ENCODE measurements around the gene BTBD9. TPM values are rescaled to one million over a fixed set of nuclear protein-coding genes. Genes with fewer than 3 reads are reported as not detected.

Gene BTBD9
- total RNA-seq, 1 donor from 2014 or later: 10.3 TPM

- no peak overlapping the region for H3K4me3 Mint-ChIP-seq (ENCODE audit: unreplicated experiment)
- no peaks in the 10 kb centered on the region for H3K27me3 Mint-ChIP-seq (ENCODE audit: unreplicated experiment)
- peaks cover 7% of the 10 kb centered on the region for H3K4me1 Mint-ChIP-seq (ENCODE audit: unreplicated experiment)
- no peak for DNase-seq (ENCODE audit: low spot score)
- no peak overlapping the region for H3K27ac Mint-ChIP-seq (ENCODE audit: unreplicated experiment)
- H3K9me3 Mint-ChIP-seq (ENCODE audit: unreplicated experiment): peaks cover 16% of the 10 kb centered on the region
- no peak for TF ChIP-seq CTCF (IDR thresholded peaks at IDR 0.05; ENCODE audit: unreplicated experiment)
- peaks cover 26% of the 10 kb centered on the region for H3K36me3 Mint-ChIP-seq (ENCODE audit: low read depth, unreplicated experiment)
Measured at GRCh38 chr6:38524436-38525145, 115.1 kb downstream of the BTBD9 start.

- DNase-seq (ENCODE audit: low spot score): no peak
Measured at GRCh38 chr6:38522322-38522721, 117.4 kb downstream of the BTBD9 start.

GRCh38 chr6:38518511-38519304 is 121.0 kb downstream of the BTBD9 start:
- Mint-ChIP-seq H3K9me3 (ENCODE audit: unreplicated experiment) (no peaks in the 10 kb centered on the region), H3K27me3 (ENCODE audit: unreplicated experiment) (peaks cover 2% of the 10 kb centered on the region), H3K4me1 (ENCODE audit: unreplicated experiment) (peaks cover 12% of the 10 kb centered on the region), H3K4me3 (ENCODE audit: unreplicated experiment) (no peak overlapping the region), H3K36me3 (ENCODE audit: low read depth, unreplicated experiment) (no peaks in the 10 kb centered on the region), H3K27ac (ENCODE audit: unreplicated experiment) (no peak overlapping the region)
- no peak for DNase-seq (ENCODE audit: low spot score)
- no peak for TF ChIP-seq CTCF (IDR thresholded peaks at IDR 0.05; ENCODE audit: unreplicated experiment)

More at GRCh38 chr6:38522322-38522721, 117.4 kb downstream of the BTBD9 start:
- peaks cover under 1% of the 10 kb centered on the region for H3K27me3 Mint-ChIP-seq (ENCODE audit: unreplicated experiment)
- no peak for TF ChIP-seq CTCF (IDR thresholded peaks at IDR 0.05; ENCODE audit: unreplicated experiment)
- H3K4me1 Mint-ChIP-seq (ENCODE audit: unreplicated experiment): peaks cover 19% of the 10 kb centered on the region
- H3K9me3 Mint-ChIP-seq (ENCODE audit: unreplicated experiment): peaks cover 12% of the 10 kb centered on the region
- no peak overlapping the region for H3K4me3 Mint-ChIP-seq (ENCODE audit: unreplicated experiment)
- peaks cover 10% of the 10 kb centered on the region for H3K36me3 Mint-ChIP-seq (ENCODE audit: low read depth, unreplicated experiment)
- H3K27ac Mint-ChIP-seq (ENCODE audit: unreplicated experiment): no peak overlapping the region

GRCh38 chr6:38517005-38517404 is 122.7 kb downstream of the BTBD9 start:
- Mint-ChIP-seq H3K4me3 (ENCODE audit: unreplicated experiment) (no peak overlapping the region), H3K36me3 (ENCODE audit: low read depth, unreplicated experiment) (no peaks in the 10 kb centered on the region), H3K4me1 (ENCODE audit: unreplicated experiment) (peaks cover 12% of the 10 kb centered on the region), H3K27me3 (ENCODE audit: unreplicated experiment) (peaks cover 3% of the 10 kb centered on the region), H3K27ac (ENCODE audit: unreplicated experiment) (no peak overlapping the region), H3K9me3 (ENCODE audit: unreplicated experiment) (no peaks in the 10 kb centered on the region)
- DNase-seq (ENCODE audit: low spot score): no peak
- no peak for TF ChIP-seq CTCF (IDR thresholded peaks at IDR 0.05; ENCODE audit: unreplicated experiment)

GRCh38 chr6:38514399-38514798 is 125.3 kb downstream of the BTBD9 start:
- TF ChIP-seq CTCF (IDR thresholded peaks at IDR 0.05; ENCODE audit: unreplicated experiment): no peak
- no peak for DNase-seq (ENCODE audit: low spot score)
- Mint-ChIP-seq H3K27ac (ENCODE audit: unreplicated experiment) (no peak overlapping the region), H3K4me3 (ENCODE audit: unreplicated experiment) (no peak overlapping the region), H3K27me3 (ENCODE audit: unreplicated experiment) (peaks cover 3% of the 10 kb centered on the region), H3K36me3 (ENCODE audit: low read depth, unreplicated experiment) (no peaks in the 10 kb centered on the region), H3K9me3 (ENCODE audit: unreplicated experiment) (no peaks in the 10 kb centered on the region), H3K4me1 (ENCODE audit: unreplicated experiment) (peaks cover 12% of the 10 kb centered on the region)

Measured in endothelial cell (in vitro differentiated cells).